ENCODE data around the gene SLC19A1.
"Not testable (repeated sequence)": the region's sequence is repeated elsewhere in the genome, so short reads cannot be mapped to it uniquely, and the experiment has no call there.

SLC19A1 gene

DNA sequence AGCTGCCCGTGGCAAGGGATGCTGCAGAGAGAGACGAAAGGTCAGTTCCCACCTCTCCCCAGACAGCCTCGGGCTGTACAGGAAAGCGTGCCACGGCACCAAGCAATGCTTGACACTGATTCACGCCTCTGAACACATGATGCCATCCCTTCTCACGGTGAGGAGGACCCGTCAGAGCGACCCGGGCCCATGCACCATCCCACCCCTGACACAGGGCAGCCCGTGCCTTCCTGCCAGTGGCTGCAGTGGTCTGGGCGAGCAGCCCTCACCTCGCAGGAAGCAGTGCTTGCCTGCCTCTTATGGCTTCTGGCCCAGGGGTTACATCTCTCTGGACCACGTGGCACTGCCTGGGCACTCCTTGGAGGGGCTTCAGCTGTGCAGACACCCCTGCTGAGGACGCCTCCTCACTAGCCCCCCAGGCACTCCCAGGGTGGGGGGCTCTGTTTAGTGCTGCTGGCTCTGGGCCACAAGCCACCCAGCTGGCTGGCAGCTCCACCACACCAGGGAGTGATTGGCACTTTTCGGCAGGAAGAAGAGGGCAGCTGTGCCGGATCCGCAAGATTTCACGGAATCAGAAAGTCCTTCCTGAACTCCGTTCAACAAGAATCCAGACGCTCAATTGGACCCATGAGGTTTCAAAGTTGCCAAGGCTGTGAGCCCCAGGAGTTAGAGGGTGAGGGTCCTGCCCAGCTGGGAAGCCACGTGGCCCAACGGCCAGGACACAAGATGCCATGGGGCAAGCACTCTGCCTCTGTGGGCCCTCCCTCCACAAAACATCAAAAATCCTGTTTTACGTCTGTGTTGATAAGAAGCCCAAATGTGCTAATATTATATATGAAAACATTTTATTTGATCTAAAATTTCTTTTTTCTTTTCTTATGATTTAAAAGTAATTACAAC is 34.8 kb upstream of the SLC19A1 start:
- no peak for DNase-seq (ENCODE audit: low read depth)

- DNase-seq (ENCODE audit: low read depth), result no peak
These were observed 34.0 kb upstream of the SLC19A1 start for GRCh38 chr21:45575993-45576837.

- no peak for DNase-seq (ENCODE audit: low read depth)
These were observed 33.2 kb upstream of the SLC19A1 start for GRCh38 chr21:45575304-45575992.

DNA sequence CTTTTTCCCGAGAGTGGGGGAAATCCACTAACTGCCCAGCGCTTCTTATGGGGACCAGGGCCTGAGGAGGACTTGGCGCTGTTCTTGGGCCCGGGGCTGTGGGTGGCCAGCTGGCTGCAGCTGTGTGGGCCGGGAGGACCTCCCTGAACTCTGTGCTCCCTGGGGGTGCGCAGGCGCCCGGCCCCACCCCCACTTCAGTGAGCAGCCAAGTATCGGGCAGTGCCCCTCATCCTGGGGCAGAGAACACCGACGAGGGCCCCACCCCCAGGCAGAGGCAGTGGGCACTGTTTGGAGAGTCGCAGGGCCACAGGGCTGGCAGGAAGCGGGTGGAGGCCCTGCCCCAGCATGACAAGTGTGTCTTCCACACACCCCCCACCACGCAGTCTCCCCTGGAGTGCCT is 32.5 kb upstream of the SLC19A1 start:
- DNase-seq (ENCODE audit: low read depth), result no peak

DNA sequence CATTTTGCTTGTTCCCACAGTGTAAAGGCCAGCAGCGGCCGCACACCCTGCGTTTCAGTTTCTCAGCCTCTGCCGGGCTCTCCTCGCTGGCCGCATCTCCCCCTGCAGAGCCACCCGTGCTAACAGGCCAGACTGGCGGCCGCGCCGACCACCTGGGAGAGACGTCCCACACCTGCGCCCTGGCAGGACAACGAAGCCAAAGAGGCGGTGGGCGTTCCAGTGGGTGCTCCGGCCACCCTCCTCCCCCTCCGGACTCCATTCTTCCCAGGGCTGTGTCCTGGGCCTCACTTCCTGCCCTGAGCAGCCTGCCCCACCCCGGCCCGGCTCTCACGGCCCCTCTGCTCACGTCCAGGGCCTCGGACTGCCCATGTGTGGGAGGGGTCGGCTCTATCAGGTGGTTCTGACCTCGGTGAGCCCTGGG is 31.9 kb upstream of the SLC19A1 start:
- no peak for DNase-seq (ENCODE audit: low read depth)

GRCh38 chr21:45573452-45574035 is 31.3 kb upstream of the SLC19A1 start:
- DNase-seq (ENCODE audit: low read depth), result no peak

DNA sequence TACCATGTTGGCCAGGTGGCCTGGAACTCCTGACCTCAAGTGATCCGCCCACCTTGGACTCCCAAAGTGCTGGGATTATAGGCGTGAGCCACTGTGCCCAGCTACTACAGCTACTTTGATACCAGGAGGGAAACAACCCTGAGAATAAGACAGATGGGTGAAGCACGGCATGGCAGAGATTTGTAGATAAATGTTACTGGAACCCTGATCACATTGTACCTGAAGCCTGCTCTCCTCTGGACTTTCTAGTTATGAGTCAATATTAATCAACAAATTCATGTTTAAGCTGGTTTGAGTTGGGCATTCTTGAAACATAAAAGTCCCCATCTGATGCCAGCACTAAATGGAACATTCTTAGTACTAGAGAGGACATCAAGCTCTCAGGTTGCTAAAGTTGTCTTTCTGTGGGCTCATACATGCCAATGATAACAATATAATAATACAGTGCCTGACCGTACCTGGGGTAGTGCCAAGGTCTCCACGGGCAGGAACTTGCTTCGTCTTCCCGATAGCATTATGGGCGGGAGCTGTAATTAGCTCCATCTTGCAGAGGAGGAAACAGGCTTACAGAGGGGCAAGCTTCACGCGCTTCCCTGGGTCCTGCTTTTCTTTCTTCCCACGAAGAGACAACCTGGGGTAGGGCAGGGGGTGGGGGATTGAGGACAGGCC is 30.7 kb upstream of the SLC19A1 start:
- no peak for DNase-seq (ENCODE audit: low read depth)

DNA sequence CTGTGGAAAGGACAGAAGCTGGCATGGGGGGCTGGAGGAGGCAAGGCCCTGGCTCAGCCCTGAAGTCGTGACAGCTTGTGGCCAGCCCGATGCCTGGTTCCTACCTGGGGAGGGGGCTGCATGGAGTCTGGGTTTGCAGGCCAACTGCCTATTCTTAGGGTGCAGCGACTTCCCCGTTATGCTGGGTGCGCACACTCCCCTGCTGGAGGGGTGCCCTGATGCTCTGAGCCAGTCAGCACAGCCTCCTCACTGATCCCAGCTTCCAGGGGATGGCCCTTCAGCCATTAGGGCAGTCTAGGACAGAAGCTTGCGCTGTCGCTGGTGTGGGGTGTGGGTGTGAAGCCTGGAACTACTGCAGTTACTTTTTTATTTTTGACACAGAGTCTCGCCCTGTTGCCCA is 30.0 kb upstream of the SLC19A1 start:
- no peak for DNase-seq (ENCODE audit: low read depth)

- no peak for DNase-seq (ENCODE audit: low read depth)
These were observed 29.4 kb upstream of the SLC19A1 start for GRCh38 chr21:45571641-45572040.

- no peak for DNase-seq (ENCODE audit: low read depth)
These were observed 28.8 kb upstream of the SLC19A1 start for GRCh38 chr21:45570826-45571601.

DNA sequence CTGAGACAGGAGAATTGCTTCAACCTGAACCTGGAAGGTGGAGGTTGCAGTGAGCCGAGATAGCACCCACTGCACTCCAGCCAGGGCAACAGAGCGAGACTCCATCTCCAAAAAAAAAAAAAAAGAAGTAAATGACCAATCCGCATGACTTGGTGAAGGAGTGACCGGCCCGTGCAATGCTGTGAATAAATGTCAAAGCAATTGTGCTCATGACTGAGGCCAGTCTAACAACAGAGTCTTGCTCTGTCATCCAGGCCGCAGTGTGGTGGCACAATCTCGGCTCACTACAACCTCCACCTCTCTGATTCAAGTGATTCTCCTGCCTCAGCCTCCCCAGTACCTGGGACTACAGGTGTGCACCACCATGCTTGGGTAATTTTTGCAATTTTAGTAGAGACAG is 27.8 kb upstream of the SLC19A1 start:
- DNase-seq (ENCODE audit: low read depth), result no peak

DNA sequence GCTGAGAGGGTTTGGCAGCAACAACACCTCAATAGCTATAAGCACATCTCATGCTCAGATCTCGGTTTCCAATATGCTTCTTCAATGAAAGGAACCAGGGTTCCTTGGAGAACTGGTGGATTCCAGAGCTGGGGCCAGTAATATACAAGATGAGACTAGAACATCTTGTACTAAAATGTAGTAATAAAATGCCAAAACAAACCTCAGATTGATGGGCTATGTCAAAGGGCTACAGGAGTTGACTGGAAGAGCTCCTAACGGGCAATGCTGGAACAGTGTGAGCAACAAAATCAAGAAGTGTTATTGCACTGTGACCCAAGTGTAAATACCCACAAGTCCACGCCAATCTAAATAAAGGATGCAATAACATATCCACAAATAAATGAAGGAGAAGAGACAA is 26.1 kb upstream of the SLC19A1 start:
- no peak for DNase-seq (ENCODE audit: low read depth)

GRCh38 chr21:45564137-45564536 is 21.9 kb upstream of the SLC19A1 start:
- not testable (repeated sequence) for DNase-seq (ENCODE audit: low read depth)

DNA sequence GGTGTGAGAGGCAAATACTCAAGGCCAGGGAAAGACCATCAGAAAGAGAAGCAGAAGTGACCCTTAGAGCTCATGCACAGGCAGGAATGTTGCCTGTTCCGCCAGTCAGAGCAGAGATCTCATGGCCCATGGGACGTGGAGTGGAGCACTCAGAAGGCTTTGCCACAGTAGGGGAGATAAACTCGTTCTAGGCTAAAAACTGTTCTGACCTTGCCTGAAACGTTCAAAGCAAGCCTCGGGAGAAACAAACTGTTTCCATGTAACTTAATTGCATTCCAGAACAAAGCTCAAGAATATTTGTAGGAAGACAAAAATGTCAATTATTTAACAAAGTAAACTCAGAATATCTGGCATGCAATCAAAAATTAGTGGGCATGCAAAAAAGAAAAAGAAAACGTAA is 20.7 kb upstream of the SLC19A1 start:
- DNase-seq (ENCODE audit: low read depth), result no peak

GRCh38 chr21:45562402-45562801 is 20.2 kb upstream of the SLC19A1 start:
- DNase-seq (ENCODE audit: low read depth), result no peak

DNA sequence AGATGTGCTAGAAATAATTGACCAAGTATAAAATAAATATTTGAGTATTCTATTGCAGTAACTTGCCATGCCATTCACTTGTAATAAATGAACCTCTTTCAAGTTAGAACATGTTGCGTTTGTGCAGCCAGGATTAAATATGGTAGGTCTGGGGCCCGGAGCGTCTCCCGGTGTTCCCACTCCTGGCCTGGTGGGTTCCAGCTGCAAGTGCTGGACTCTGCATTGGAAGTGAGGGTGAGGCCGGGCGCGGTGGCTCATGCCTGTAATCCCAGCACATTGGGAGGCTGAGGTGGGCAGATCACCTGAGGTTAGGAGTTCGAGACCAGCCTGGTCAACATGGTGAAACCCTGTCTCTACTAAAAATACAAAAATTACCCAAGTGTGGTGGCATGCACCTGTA is 19.0 kb upstream of the SLC19A1 start:
- not testable (repeated sequence) for DNase-seq (ENCODE audit: low read depth)

DNA sequence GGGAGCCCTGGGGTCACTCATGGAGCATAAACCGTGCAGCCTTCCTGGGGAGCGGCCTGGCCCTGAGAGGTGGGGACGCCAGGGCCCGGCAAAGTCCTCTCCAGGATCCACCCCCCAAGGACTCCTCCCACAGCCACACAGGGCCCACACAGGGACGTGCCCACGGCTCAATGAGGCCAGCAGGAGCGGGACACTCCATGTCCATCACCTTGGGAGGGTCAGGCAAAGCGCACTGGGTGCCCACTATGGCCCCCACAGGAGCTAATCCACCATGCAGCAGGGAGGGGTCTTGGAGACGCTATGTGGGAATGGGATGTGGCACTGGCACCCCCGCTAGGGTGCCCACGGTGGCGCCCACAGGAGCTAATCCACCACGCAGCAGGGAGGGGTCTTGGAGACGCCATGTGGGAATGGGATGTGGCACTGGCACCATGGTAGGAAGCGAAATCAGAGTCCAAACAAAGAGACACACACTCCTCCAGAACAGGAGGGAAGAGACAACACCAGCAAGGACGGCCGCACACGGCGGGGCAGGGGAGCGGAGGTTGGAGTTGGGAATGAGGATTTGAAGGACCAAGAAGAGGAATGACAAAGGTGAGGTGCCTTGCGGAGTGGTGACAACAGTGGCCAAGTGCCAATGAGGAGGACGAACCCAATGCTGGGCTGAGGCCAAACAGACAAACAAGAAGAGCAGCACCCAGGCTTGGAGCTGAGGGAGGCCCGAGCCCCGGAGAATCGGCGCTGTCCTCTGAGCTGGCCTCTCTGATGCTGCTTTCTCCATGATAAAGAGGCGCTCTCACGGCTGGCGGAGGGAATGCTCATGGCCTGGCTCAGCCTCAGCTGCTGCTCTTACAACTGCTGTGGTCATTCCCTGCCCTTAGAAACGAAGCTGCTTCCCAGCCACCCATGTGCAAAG is 18.1 kb upstream of the SLC19A1 start:
- DNase-seq (ENCODE audit: low read depth), result no peak

DNA sequence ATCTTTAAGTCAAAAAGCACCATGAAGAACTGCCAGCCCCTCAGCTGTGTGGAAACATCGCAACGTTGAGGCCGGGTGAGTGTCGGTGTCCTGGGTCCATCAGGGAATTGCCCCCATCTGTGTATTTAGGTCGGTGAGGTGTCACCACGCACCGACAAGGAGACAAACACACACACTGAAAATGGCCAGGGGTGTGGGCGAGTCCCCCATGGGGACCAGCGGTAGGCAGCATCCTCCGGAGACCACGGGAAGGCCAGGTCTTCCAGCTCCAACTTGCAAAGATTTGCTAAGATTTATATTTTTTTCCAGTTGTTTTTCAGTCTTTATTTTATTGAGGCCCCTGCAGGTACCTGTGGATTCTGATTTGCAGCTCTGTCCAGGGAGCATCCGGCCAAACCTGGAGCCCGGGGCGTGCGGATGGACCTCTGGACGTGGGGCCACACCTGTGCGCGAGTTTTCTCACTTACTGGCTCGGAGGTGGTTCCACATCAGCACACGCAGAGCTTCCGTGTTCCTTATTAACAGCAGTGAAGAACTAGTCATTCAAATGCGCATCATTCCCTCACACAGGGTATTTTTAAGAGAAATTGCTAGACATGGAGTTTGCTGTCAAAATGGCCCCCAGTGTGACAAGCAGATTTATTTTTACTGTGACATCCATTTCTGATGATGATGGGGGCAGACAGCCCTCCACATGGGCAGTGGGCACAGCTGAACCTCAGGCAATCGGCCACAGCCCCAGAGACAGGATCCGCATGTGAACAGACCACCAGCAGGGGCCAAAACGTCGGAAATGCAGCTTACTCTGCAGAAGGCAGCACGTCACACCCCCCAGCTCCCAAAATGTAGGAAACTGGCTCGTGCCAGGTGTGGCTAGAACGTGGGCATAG is 17.2 kb upstream of the SLC19A1 start:
- DNase-seq (ENCODE audit: low read depth), result no peak

All from HS-5 (cell line).